ENCODE data around the gene KCNIP1. TPM values are rescaled to one million over a fixed set of nuclear protein-coding genes. Genes with fewer than 3 reads are reported as not detected.
A peak's percentile ranks its signal among the peaks of the same experiment; 100 is the strongest.

The KCNIP1 gene
- total and polyA plus RNA-seq, 11 donors: 0.52 to 1.3 (median 1.2) TPM; not detected in 8

DNA sequence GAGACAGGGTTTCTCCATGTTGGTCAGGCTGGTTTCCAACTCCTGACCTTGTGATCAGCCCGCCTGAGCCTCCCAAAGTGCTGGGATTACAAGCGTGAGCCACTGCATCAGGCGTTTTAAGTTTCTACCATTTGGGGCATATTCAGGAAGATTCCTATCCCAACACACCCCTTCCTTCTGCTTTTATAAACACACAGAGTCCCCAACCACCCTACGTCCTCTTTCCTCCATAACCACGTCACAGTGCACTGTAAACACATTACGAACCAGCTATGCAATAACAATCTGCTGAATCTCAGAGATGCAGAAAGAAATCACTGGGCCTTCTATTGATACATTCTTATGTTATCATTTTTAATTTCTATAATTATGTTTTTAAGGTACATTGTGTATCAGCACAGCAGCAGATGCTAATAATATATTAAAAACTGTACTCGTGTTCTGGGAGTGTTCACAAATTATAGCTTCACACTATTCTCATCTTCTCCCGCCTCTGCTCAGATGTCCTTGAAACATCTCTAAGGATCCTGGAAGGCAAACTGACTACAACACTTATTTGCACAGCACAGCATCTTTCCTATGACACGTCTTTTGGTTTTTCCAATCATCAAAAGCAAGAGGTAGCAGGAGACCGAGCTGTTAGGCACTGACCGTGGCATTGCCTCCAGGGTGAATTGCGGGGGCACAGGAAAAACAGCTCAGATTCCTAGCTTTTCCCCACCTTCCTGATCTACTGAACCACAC is 60.2 kb downstream of the KCNIP1 start:
- Histone ChIP-seq H3K27ac (no peak overlapping the region), H3K27me3 (peaks cover 0 to 5% (median 0%) of the 10 kb centered on the region in 9 donors), H3K9me3 (no peaks in the 10 kb centered on the region), H3K4me3 (no peak overlapping the region), H3K36me3 (no peaks in the 10 kb centered on the region), H3K4me1 (no peaks in the 10 kb centered on the region)
- ATAC-seq (no peak), DNase-seq (no peak)
- WGBS, 4 donors: 82 to 88% (median 85%) methylated on average over 12 of the region's 12 CpGs
- TF ChIP-seq, protein P1, sequence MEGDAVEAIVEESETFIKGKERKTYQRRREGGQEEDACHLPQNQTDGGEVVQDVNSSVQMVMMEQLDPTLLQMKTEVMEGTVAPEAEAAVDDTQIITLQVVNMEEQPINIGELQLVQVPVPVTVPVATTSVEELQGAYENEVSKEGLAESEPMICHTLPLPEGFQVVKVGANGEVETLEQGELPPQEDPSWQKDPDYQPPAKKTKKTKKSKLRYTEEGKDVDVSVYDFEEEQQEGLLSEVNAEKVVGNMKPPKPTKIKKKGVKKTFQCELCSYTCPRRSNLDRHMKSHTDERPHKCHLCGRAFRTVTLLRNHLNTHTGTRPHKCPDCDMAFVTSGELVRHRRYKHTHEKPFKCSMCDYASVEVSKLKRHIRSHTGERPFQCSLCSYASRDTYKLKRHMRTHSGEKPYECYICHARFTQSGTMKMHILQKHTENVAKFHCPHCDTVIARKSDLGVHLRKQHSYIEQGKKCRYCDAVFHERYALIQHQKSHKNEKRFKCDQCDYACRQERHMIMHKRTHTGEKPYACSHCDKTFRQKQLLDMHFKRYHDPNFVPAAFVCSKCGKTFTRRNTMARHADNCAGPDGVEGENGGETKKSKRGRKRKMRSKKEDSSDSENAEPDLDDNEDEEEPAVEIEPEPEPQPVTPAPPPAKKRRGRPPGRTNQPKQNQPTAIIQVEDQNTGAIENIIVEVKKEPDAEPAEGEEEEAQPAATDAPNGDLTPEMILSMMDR (IDR thresholded peaks at IDR 0.05): no peak
- no peak for TF ChIP-seq POLR2A (IDR thresholded peaks at IDR 0.05)
- intact Hi-C loops (cut with DNase I): no loop called here

DNA sequence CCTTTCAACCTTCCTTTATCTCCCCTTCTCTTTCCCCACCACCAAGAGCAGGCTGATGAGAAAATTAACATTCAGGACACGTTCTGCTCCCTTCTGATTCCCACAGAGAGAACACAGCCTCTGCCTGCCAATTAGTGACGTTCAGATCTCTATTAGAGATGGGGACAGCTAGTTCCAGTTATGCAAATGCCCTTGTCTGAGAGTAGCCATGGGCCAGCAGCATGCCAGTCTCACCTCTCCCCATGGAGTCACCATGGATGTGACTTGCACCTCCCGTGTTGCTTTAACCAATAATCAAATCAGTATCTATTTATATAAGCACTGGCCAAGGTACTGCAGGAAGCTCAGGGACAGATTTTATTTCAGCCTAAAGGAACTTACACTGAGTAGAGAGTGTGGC is 61.3 kb downstream of the KCNIP1 start:
- 22 to 53% (median 41%) methylated on average over 3 of the region's 3 CpGs for WGBS, 4 donors
- H3K36me3 ChIP-seq: no peaks in the 10 kb centered on the region
- peak in 1 of 4 donors; percentile 67 for ATAC-seq
- no peak overlapping the region for H3K4me3 ChIP-seq
- no peaks in the 10 kb centered on the region for H3K9me3 ChIP-seq
- H3K4me1 ChIP-seq: no peaks in the 10 kb centered on the region
- TF ChIP-seq POLR2A (IDR thresholded peaks at IDR 0.05): no peak
- TF ChIP-seq, protein P1 (IDR thresholded peaks at IDR 0.05): no peak
- H3K27ac ChIP-seq: no peak overlapping the region
- no peak for DNase-seq
- intact Hi-C loops (cut with DNase I): no loop called here
- H3K27me3 ChIP-seq: peaks cover 0 to 10% (median 0%) of the 10 kb centered on the region in 9 donors

DNA sequence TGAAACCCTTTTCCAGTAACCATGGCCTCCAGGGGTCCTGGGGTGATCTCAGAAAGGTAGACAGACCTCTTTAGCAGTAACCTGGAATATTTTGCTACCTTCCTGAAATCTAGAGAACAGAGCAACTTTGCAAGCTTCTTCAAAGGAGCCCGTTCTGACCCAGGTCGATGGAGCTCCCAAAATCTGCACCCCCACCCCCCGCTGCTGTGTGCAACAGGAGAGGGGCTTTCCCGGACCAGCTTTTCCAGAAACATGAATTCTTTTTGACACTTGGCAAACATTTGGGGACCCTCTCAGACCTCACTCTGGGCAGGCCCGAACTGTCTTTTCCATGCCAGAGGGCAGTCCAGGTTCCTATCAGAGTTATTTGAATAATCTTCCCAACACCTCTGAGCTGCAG is 65.3 kb downstream of the KCNIP1 start:
- no peak for ATAC-seq
- intact Hi-C loops (cut with DNase I): no loop called here
- WGBS, 4 donors: 85 to 91% (median 90%) methylated on average over 5 of the region's 5 CpGs
- no peak overlapping the region for H3K4me3 ChIP-seq
- H3K4me1 ChIP-seq: no peaks in the 10 kb centered on the region
- H3K27ac ChIP-seq: no peak overlapping the region
- no peak for DNase-seq
- H3K36me3 ChIP-seq: no peaks in the 10 kb centered on the region
- no peaks in the 10 kb centered on the region for H3K9me3 ChIP-seq
- H3K27me3 ChIP-seq: peaks cover 0 to 13% (median 0%) of the 10 kb centered on the region in 9 donors
- TF ChIP-seq POLR2A (IDR thresholded peaks at IDR 0.05): no peak
- TF ChIP-seq, protein P1 (IDR thresholded peaks at IDR 0.05): no peak

DNA sequence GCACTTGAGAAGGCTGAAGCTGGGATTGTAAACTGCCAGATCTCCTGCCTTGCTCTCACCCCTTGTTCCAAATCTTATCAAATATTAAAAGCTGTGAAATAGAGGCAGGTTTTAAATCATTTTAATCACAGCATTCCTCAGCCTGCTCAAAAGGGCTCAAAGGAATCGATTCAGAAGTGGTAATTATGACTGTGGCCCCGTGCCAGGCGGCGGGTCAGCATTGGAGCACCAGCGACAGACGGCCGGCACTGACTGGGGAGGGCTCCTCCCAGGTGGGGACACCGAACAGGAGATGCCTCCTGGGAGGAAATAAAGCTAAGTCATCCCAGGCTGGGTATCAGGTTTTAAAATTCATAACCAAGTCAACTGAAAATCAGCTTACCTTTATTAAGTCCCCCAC is 66.7 kb downstream of the KCNIP1 start:
- ATAC-seq (no peak), DNase-seq (no peak)
- Histone ChIP-seq H3K27ac (no peak overlapping the region), H3K9me3 (no peaks in the 10 kb centered on the region), H3K4me3 (no peak overlapping the region), H3K27me3 (peaks cover 0 to 15% (median 0%) of the 10 kb centered on the region in 9 donors), H3K4me1 (no peaks in the 10 kb centered on the region), H3K36me3 (no peaks in the 10 kb centered on the region)
- TF ChIP-seq POLR2A (IDR thresholded peaks at IDR 0.05): no peak
- TF ChIP-seq, protein P1 (IDR thresholded peaks at IDR 0.05): no peak
- WGBS, 4 donors: 53 to 71% (median 59%) methylated on average over 8 of the region's 8 CpGs
- intact Hi-C loops (cut with DNase I): no loop called here

Measured in heart left ventricle (tissue), 16 donors.